ENCODE data around the gene CCDC201.
"Not testable (repeated sequence)": the region's sequence is repeated elsewhere in the genome, so short reads cannot be mapped to it uniquely, and the experiment has no call there.

DNA sequence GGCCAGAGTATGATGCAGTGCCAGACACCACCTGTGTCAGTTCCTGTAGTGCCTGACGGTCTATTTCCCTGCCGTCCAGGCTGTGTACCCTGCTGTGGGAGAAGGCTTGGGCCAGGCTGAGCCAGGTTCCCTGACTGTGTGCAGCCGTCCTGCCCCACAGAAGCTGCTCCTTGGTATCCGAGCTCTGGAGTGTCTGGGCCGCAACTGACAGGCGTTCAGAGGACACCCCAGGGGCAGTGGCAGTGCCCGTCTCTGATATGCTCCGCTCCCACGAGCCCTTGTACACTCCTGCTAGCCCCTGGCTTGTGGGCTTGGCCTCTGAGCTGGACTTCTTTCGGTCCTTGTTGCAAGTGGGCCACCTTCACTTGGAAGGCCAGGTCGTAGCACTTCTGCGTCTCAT, 55.0 kb downstream of the CCDC201 start:
- TF ChIP-seq CTCF, POLR2AphosphoS5 (IDR thresholded peaks at IDR 0.05): not testable (repeated sequence)

All from sigmoid colon (tissue), 4 donors.